SKM-1 treated with dmso at 0.1 percent for 144 hours (cell line): ENCODE measurements around the gene SPOCK1.

Source experiments
- DNase-seq: peaks from one replicate; lab custom pipeline; 2025; ENCODE audit not compliant: unreplicated experiment; lab: John Stamatoyannopoulos, UW

The SPOCK1 gene

GRCh38 chr5:137496919-137497318 lies 2.2 kb downstream of the SPOCK1 start:
- no peak for DNase-seq

DNA sequence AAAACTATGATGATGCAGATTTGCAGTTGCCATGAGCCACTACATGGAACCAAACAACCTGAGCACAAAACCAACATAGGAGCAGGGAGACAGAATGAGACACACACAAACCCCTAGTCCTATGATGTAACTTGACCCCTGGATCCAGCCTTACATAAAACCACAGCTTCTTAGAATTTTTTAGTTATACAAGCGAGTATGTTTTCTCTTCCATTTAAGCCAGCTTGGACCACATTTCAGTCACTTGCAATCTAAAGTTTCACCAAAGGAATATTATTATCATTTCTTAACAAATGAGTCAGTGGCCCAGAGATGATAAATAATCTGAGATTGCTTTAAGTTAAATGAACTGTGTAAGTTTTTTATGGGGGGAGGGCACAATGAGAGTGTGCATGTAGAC lies 6.8 kb downstream of the SPOCK1 start:
- no peak for DNase-seq

DNA sequence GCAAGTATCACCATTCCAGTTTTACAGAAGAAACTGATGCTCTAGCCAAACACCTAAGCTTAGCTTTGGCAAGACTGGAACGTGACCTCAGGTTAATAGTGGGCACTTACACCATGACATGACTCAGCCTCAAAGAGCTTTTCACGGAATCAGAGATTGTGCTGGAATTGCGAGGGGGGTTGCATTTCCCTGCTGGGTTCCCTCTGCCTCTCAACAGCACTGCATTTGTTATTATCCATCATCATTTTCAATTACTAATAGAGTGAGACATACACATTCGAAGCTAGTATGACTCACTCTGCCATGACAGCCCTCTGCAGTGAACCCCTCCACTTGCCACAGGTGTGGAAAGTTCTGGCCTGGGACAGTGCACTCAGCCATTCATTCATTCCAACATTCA lies 8.0 kb downstream of the SPOCK1 start:
- no peak for DNase-seq

GRCh38 chr5:137490591-137490990 lies 8.5 kb downstream of the SPOCK1 start:
- DNase-seq: no peak

- no peak for DNase-seq
These were observed 10.2 kb downstream of the SPOCK1 start for GRCh38 chr5:137488974-137489373.

DNA sequence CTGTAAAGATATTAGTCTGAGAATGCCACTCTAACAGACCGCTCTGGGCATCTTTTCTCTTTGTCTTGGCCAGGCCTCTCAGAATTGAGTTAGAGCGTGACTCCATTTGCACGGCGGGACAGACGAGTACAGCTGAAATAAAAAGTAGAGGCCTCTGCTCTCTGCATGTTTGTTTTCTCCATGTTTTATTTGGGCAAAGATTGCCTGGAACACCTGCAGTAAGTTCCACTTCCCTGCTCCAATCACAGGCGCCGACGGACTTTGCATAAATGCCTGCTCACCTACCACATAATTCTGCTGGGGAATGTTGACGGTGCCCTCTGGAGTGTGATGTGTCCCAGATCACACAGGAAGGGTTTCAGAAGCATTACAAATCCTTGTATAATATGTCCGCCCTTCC lies 10.6 kb downstream of the SPOCK1 start:
- DNase-seq: no peak

GRCh38 chr5:137487600-137487999 lies 11.5 kb downstream of the SPOCK1 start:
- DNase-seq: no peak

DNA sequence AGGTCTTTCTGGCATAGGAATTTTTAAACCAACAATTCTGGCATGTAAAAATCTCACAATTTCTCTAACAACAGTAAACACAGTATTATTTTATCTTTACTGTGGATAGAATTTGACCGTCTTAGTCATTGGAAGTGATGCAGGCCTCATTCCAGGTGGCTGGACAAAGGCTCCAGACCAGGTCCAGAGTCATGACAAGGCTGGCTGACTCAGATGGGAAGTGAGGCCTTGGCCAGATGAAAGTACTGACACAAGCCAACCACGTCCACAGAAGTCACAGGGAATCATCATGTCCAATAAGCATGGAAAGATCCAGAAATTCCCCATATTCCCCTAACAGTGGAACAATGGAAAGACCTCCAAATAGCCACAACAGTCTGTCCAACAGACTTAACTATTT lies 12.4 kb downstream of the SPOCK1 start:
- no peak for DNase-seq

DNA sequence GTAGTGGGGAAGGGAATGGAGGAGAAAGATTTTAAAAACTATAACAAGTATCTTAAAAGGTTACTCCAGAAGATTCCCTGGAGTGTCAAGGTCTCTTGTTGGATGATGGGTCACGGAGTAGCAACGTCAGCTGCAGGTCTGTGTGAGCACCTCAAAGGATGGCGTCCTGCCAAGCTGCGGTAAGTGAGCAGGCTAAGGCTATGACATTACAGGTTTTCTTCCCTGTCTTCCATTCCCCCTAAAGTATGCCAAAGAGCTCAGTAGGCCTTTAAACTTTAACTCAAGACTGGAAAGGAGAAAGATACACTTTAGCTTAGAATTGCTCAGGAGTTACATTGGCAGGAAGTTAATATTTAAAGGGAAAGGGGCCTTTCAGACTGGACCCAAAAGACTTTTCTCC lies 17.5 kb downstream of the SPOCK1 start:
- no peak for DNase-seq

DNA sequence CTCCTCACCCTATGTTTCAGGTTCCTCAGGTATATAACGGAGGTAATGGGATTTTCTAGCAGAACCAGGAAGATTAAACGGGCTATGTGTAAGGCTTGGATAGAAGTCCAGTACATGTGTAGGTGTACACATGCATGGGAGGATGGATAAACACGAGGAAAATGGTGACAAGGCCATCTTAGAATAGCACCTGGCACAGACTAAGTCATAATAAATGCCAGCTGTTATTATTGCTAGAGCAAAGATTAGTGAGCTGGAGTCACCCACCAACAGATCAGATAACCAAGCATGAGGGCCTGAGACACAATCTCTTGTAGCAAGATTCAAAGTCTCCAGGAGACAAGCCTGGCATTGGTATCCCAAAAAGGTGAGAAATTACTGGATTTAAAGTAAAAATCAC lies 21.1 kb downstream of the SPOCK1 start:
- DNase-seq: no peak

- no peak for DNase-seq
These were observed 28.3 kb downstream of the SPOCK1 start for GRCh38 chr5:137470921-137471220.

GRCh38 chr5:137470111-137470920 lies 28.8 kb downstream of the SPOCK1 start:
- no peak for DNase-seq

- no peak for DNase-seq
These were observed 32.2 kb downstream of the SPOCK1 start for GRCh38 chr5:137466889-137467288.

DNA sequence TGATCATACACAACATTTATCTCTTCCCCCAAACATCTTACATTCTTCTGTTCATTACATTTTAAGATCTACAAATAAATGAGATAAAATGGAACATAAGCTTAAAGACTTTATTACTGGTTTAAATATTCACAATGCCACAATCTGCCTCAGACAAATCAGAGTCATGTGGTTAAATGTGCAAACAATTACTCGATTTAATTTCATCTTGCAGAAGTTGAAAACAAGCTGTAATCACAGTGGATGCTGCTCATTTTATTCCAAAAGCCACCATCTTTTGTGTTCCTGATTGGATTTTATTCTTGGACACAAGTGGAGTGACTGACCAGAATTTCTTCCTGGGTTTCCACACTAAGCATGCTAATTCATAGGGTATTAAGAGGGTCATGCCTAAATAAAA lies 33.2 kb downstream of the SPOCK1 start:
- no peak for DNase-seq

DNA sequence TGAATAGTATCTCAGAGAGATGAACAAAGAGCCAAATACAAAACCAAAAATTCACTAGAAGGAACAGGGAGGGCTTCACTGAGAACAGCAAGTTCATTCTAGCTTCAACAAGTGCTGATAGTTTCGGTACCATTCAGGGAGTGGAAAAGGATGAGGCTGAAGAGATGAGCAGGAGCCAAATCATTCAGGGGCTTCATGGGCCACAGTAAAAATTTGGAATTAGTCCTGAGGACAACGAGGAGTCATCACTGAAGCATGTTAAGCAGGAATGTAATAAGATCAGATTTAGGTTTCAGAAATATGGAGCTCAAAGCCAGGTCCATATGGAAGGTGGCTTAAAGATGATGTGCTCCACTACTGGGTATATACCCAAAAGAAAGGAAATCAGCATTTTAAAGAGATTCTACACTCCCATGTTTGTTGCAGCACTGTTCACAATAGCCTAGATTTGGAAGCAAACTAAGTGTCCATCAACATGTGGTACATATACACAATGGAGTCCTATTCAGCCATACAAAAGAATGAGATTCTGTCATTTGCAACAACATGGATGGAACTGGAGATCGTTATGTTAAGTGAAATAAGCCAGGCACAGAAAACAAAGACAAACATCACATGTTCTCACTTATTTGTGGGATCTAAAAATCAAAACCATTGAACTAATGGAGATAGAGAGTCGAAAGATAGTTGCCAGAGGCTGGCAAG lies 36.2 kb downstream of the SPOCK1 start:
- DNase-seq: no peak

DNA sequence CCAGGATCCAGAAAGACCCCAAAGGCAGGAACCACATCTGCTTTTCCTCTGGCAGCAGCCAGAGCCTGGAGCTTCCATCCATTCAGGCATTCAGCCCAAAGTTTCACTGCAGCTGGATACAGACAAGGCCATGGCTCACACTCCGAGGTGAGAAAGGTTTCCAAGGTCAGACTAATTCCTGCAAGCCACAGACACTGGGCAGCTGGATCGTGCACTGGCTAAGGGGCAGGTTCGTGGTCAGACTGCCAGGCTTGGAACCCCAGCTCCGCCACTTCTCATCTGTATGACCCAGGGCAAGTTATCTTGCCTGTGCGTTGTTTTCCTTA lies 36.9 kb downstream of the SPOCK1 start:
- no peak for DNase-seq

GRCh38 chr5:137461391-137462264 lies 37.5 kb downstream of the SPOCK1 start:
- DNase-seq: no peak

GRCh38 chr5:137454671-137455070 lies 44.5 kb downstream of the SPOCK1 start:
- no peak for DNase-seq

GRCh38 chr5:137453483-137454080 lies 45.5 kb downstream of the SPOCK1 start:
- no peak for DNase-seq

DNA sequence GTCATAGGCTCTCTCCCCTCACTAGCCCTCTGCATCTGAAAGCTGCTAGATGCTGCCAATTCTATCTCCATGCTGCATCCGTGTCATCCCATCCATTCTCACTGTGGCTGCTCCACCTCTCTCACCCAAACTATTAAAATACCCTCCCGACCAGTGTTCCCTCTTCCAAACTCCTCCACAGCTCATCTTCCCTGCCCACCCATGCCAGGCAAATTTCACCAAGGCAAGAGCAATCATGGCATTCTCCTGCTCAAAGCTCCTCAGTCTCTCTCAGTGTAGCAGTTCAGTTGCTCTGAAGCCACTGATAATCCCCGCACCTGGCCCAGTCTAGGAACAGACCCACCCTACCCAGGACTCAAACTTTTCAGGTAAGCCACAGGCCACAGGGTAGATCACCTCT lies 48.4 kb downstream of the SPOCK1 start:
- no peak for DNase-seq

- DNase-seq: no peak
These were observed 50.3 kb downstream of the SPOCK1 start for GRCh38 chr5:137448868-137449267.

- no peak for DNase-seq
These were observed 52.5 kb downstream of the SPOCK1 start for GRCh38 chr5:137446615-137447014.
